ENCODE measurements around the gene PLPPR4.
"Not testable (repeated sequence)": the region's sequence is repeated elsewhere in the genome, so short reads cannot be mapped to it uniquely, and the experiment has no call there.

Gene PLPPR4

GRCh38 chr1:99269321-99269720, 5.0 kb downstream of the PLPPR4 start:
- no peak for DNase-seq

DNA sequence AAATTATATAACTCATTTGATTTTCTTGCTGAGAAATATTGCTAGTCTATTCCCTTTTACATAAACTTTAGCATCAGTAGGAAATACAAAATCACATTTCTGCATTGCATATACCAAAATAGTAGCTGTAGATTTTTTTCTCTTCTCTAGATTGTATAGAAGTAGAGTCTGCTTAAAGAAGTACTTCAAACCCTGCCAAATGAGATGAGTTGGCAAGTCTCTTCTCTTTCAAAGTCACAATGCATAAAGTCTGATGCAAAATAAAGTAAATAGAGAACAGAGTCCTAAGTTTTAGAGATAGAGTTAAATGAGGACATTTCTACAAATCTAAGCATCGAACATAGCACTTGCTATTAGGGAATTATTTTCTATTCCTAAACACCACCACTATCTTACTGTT, 6.4 kb downstream of the PLPPR4 start:
- no peak for DNase-seq

- no peak for DNase-seq
Observed at GRCh38 chr1:99271249-99271648, 7.0 kb downstream of the PLPPR4 start.

GRCh38 chr1:99277066-99277465, 12.8 kb downstream of the PLPPR4 start:
- no peak for DNase-seq

- DNase-seq, result peak; percentile 77
Observed at GRCh38 chr1:99279525-99279924, 15.2 kb downstream of the PLPPR4 start.

- DNase-seq, result no peak
Observed at GRCh38 chr1:99281105-99281504, 16.8 kb downstream of the PLPPR4 start.

GRCh38 chr1:99282536-99282935, 18.2 kb downstream of the PLPPR4 start:
- no peak for DNase-seq

GRCh38 chr1:99283521-99283920, 19.2 kb downstream of the PLPPR4 start:
- DNase-seq, result not testable (repeated sequence)

DNA sequence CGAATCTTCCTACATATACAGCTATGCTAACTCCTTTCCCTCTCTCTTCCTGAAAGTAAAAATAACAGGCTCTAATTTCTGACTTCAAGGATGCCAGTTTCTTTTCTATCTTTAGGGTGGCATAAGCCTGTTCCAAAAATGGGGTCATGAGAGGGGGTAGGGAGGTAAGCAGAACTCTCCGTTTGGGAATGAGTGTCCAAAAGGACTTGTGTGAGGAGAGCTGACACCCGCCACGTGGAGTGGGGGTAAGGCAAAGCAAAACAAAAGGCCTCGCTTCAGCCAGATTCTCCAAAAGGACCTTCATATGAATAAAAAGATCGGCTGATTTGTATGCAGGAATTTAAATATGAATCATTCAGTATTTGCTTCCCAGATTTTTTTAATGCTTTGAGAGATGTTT, 28.6 kb downstream of the PLPPR4 start:
- DNase-seq, result no peak

GRCh38 chr1:99297923-99298322, 33.6 kb downstream of the PLPPR4 start:
- DNase-seq, result no peak

DNA sequence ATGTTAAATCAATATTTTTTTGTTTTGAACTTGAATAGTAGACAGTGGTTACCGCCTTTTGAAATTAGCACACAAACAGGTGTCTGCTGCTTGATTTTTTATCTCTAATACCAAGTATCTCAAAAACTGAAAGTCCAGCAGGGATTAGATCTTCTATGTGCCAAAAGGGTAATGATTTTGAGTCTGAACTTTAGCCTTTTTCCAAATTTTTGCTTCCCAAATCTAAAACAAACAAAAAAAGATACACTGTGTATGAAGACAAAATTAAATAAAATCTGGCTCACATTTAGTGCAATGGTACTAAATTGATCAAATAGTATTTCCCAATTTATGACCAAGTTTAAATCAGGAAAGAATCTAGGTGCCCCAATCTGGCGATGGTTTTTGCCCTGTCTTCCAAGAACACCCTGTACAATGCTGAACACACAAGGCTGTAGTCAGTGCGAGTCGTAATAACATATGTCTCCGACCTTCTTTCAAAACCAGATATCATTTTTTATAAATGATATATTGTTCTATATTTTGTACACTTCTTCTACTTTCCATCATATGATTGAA, 40.5 kb downstream of the PLPPR4 start:
- DNase-seq, result no peak

- no peak for DNase-seq
Observed at GRCh38 chr1:99305626-99306025, 41.3 kb downstream of the PLPPR4 start.

DNA sequence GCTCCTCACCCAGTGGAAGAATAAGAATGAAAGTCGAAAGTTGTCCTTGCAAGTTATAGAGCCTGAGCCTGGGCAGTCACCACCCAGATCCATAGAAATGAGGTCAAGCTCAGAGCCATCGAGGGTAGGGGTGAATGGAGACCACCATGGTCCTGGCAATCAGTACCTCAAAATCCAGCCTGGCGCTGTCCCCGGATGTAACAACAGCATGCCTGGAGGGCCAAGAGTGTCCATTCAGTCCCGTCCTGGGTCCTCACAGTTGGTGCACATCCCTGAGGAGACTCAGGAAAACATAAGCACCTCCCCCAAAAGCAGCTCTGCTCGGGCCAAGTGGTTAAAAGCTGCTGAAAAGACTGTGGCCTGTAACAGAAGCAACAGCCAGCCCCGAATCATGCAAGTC, 41.8 kb downstream of the PLPPR4 start:
- DNase-seq, result no peak

DNA sequence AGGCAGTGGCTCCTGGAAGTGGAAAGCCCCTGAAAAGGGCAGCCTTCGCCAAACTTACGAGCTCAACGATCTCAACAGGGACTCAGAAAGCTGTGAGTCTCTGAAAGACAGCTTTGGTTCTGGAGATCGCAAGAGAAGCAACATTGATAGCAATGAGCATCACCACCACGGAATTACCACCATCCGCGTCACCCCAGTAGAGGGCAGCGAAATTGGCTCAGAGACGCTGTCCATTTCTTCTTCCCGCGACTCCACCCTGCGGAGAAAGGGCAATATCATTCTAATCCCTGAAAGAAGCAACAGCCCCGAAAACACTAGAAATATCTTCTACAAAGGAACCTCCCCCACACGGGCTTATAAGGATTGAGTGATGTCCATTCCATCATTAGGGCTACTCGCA, 42.4 kb downstream of the PLPPR4 start:
- no peak for DNase-seq

GRCh38 chr1:99315305-99315704, 51.0 kb downstream of the PLPPR4 start:
- no peak for DNase-seq

GRCh38 chr1:99326215-99326949, 62.1 kb downstream of the PLPPR4 start:
- no peak for DNase-seq

- DNase-seq, result no peak
Observed at GRCh38 chr1:99327357-99327756, 63.1 kb downstream of the PLPPR4 start.

- DNase-seq, result no peak
Observed at GRCh38 chr1:99328171-99328570, 63.9 kb downstream of the PLPPR4 start.

DNA sequence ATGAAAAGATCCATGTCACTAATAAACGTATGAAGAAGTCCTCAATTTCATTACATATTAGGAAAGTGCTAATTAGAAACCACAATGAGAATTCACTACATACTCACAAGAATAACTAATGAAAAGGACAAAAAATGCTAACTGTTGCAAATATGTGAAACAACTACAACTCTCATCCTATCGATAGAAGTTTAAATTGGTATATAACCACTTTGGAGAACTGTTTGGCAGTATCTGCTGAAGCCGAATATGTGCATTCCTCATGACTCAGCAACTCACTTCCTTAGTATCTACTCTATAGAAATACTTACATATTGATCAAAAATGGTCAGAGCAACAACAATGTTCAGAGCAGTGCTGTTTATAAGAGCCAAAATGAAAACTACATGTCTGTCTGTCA, 66.8 kb downstream of the PLPPR4 start:
- no peak for DNase-seq

GRCh38 chr1:99331636-99332035, 67.3 kb downstream of the PLPPR4 start:
- no peak for DNase-seq

GRCh38 chr1:99332561-99332960, 68.3 kb downstream of the PLPPR4 start:
- no peak for DNase-seq

DNA sequence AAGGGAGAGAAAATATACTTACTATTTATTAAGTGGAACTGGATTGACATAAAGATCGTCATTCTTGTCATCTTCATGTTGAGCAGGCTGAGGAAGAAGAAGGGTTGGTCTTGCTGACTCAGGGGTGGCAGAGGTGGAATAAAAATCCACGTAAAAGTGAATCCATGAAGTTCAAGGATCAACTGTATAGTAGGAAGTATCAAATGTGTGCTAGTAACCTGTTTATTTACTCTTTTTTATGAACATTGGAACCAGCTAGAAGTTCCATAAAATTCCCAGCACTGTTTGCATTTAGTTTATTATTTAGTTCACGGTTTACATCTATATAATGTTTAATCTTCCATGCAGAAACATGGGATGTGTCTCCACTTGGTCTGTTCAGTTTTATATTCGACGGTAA, 70.7 kb downstream of the PLPPR4 start:
- no peak for DNase-seq

- no peak for DNase-seq
Observed at GRCh38 chr1:99347041-99347684, 82.9 kb downstream of the PLPPR4 start.

- no peak for DNase-seq
Observed at GRCh38 chr1:99348397-99349132, 84.3 kb downstream of the PLPPR4 start.
